Fibroblast of villous mesenchyme (primary cell): Measurements from ENCODE around the gene IPO13. TPM values are rescaled to one million over a fixed set of nuclear protein-coding genes. Genes with fewer than 3 reads are reported as not detected.

Experiments used
- DNase-seq: peaks from one replicate; pipeline ENCODE4 v3.0.0-alpha.2; 2010; ENCODE audit warnings: low read depth
- H3K4me3 ChIP-seq: 2 replicates; pipeline ENCODE4 v1.5.1; 2011; ENCODE audit warnings: low read depth, mild to moderate bottlenecking, low read length
- CTCF ChIP-seq: IDR thresholded peaks from 2 replicates; pipeline ENCODE4 v1.5.1; 2012; ENCODE audit warnings: low read depth, mild to moderate bottlenecking, low read length; ENCODE audit not compliant: insufficient read depth
- total RNA-seq: library from RNA; depleted of rRNA; stranded (reverse); fragments of >200 nt; gene quantifications from 2 replicates; pipeline ENCODE4 v1.2.3, GENCODE V29; 2012

IPO13 gene
- total RNA-seq, 1 donor = 20.7 TPM

DNA sequence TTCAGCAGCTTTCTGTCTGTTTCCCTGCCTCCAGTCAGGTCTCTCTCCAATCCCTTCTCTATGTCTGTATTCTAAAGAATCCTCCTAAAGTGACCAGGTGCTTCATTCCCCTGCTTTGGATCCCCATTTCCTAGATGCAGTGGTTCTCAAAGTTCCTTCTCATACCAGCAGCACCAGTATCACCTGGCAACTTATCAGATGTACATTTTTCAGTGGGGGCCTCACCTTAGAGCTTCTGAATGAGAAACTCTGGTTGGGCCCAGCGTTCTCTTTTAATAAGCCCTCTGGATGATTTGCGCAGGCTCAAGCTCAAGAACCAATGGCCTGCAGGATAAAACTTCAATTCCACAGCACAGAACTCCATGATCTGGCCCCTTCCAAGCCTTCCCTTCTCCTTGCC is 38.5 kb upstream of the IPO13 start:
- DNase-seq = no peak
- no peak for TF ChIP-seq CTCF
- H3K4me3 ChIP-seq = no peak overlapping the region

- no peak overlapping the region for H3K4me3 ChIP-seq
- no peak for DNase-seq
- no peak for TF ChIP-seq CTCF
These were observed 37.9 kb upstream of the IPO13 start for GRCh38 chr1:43908858-43909257.

DNA sequence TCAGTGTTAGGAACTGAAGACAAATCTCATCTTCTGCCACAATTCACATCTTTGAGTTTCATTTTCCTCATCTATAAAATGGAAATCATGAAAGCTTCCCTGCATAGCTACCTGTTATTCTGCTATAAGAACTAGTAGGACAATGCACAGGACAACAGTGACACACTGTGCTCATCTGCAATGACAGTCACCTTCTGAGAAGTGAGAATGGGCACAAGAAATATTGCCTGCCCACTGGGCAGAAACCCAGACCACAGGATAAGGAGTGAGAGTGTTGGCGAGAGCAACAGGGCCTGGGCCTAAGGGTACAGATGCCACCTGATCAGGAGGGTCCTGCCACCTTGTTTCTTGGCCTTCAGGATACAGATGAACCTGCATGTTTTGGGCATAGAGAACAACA is 36.4 kb upstream of the IPO13 start:
- no peak for TF ChIP-seq CTCF

DNA sequence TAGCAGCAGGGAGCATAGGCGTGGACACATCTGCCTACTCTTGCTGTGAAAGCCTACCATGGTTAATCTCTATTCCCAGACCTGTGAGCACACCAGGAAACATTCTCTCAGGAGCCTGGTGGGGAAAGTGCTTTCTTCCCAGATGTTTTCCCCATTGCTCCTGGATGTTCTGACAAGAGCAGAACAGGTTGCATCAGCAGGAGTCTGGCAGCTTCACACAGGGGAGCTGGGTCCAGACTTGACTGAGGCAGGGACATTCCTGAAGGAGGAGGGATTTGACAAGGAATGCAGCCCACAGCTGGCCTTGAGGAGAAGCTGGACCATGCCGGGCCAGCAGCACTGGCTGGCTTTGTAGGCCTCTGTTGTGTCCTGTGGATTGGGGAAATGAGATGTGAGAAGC is 34.1 kb upstream of the IPO13 start:
- H3K4me3 ChIP-seq = no peak overlapping the region
- no peak for TF ChIP-seq CTCF
- peak; percentile 73 for DNase-seq

More for the DNA sequence above, 36.4 kb upstream of the IPO13 start:
- DNase-seq = no peak
- no peak overlapping the region for H3K4me3 ChIP-seq

DNA sequence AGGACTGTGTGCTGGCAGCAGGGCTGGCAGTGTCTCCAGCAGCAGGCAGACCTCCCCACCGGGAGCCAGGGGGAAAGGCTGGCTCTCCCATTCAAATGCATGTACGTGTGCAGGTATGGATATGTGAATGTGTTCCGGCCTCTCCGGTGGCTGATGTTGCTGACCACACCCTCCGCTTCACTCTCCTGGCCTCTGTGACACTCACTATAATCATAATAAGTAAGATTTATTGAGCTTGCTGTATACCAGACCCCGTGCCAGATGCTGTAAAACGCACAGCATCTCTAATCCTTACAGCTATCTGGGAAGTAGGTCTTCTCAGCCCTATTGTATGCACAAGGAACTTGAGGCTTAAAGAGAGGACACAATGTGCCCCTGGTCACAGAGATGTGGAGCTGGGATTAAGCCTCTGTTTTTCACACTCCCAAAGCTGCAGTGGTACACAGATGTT is 33.7 kb upstream of the IPO13 start:
- no peak for TF ChIP-seq CTCF

DNA sequence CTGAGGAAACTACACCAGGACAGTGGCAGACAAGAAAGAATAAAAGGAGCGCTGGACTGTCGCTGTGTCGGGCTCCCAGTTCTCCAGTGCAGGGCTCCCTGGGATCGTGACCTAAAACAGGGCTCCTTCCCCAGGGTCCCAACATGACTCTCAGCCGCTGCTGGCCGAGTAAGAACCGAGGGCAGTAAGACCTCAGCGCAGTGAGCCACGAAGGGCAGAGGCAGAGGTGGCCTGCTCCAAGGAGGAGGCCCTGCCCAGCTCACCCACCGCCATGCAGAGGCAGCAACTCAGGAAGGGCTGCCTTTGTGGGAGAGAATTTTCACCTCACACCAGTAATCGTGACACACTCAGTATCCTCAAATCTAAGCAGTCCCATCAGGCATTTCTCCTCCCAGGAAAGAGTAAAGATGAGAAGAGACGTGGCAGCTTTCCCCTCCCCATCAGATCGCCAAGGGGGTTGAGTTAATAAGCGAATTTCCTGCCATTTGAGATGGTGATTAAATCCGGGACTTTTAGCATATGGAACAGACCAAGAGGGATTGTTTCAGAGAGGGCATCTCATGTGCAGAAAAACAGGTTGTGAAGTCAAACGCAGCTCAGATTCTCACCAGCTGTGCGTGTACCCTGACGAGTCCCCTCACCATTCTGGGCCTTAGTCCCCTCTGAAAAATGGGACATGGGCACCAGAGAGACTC is 32.9 kb upstream of the IPO13 start:
- no peak overlapping the region for H3K4me3 ChIP-seq
- DNase-seq = no peak
- no peak for TF ChIP-seq CTCF

More for the DNA sequence above, 33.7 kb upstream of the IPO13 start:
- no peak overlapping the region for H3K4me3 ChIP-seq
- peak; percentile 55 for DNase-seq
